CD4-positive, alpha-beta T cell (primary cell): ENCODE measurements around the gene TRERF1. TPM values are rescaled to one million over a fixed set of nuclear protein-coding genes. Genes with fewer than 3 reads are reported as not detected.
A peak's percentile ranks its signal among the peaks of the same experiment; 100 is the strongest.

Experiments used
- ATAC-seq: fragments of 200-7000 bp; cut with Tn5 transposase; one replicate; pipeline ENCODE4 v1.10.0; 2022; ENCODE audit warnings: mild to moderate bottlenecking; ENCODE audit not compliant: poor library complexity
- CTCF ChIA-PET: fragments of 350-600 bp; sonication (Branson Sonifier 250); formaldehyde crosslinking; loops from one replicate; lab custom pipeline; 2021; ENCODE audit warnings: antibody characterized with exemption, inconsistent platforms; lab: Charles Lee
- POLR2A ChIA-PET: fragments of 350-600 bp; sonication (Branson Sonifier 250); formaldehyde crosslinking; loops from one replicate; lab custom pipeline; 2021; ENCODE audit warnings: antibody characterized with exemption, inconsistent platforms; lab: Charles Lee
- DNase-seq, 14 experiments: peaks; one replicate each; pipeline ENCODE4 v3.0.0-alpha.2; 2013 to 2020; ENCODE audit warnings: mixed read lengths in 2 of 14
- H3K27ac ChIP-seq, 2 donors: one replicate each; pipeline versions ENCODE4 v1.5.1 to v1.7.0; 2013; ENCODE audit warnings: low read length in 2 of 2, low read depth in 1 of 2, mild to moderate bottlenecking in 1 of 2
- H3K27me3 ChIP-seq, 2 experiments: 1 replicate in 1 of 2; 2 replicates in 1 of 2; pipeline versions ENCODE4 v1.6.1 to v1.7.0; 2013; ENCODE audit warnings: low read length in 2 of 2, control low read depth in 1 of 2, mild to moderate bottlenecking in 1 of 2, moderate library complexity in 1 of 2; ENCODE audit not compliant: insufficient read depth in 2 of 2, control insufficient read depth in 1 of 2
- H3K36me3 ChIP-seq: one replicate; pipeline ENCODE4 v1.6.1; 2013; ENCODE audit warnings: low read length, control low read depth; ENCODE audit not compliant: insufficient read depth
- H3K4me1 ChIP-seq: one replicate; pipeline ENCODE4 v1.6.1; 2013; ENCODE audit warnings: low read length, control low read depth; ENCODE audit not compliant: insufficient read depth
- H3K4me3 ChIP-seq: one replicate; pipeline ENCODE4 v1.5.1; 2013; ENCODE audit warnings: mild to moderate bottlenecking, low read length, moderate library complexity
- H3K9me3 ChIP-seq, 2 experiments: 1 replicate in 1 of 2; 2 replicates in 1 of 2; pipeline versions ENCODE4 v1.6.1 to v1.7.0; 2013; ENCODE audit warnings: low read length in 2 of 2, mild to moderate bottlenecking in 2 of 2, control low read depth in 1 of 2, moderate library complexity in 1 of 2; ENCODE audit not compliant: control insufficient read depth in 1 of 2, insufficient read depth in 1 of 2
- H3K27ac Mint-ChIP-seq: one replicate; pipeline ENCODE4 v1.8.0; 2020; ENCODE audit warnings: mixed read lengths
- H3K27me3 Mint-ChIP-seq: one replicate; pipeline ENCODE4 v1.8.0; 2021; ENCODE audit warnings: mixed read lengths
- H3K36me3 Mint-ChIP-seq: one replicate; pipeline ENCODE4 v1.8.0; 2021; ENCODE audit warnings: low read depth, mixed read lengths
- H3K4me1 Mint-ChIP-seq: one replicate; pipeline ENCODE4 v1.8.0; 2021; ENCODE audit warnings: low read depth, mixed read lengths
- H3K4me3 Mint-ChIP-seq: one replicate; pipeline ENCODE4 v1.8.0; 2020; ENCODE audit warnings: mild to moderate bottlenecking, mixed read lengths
- H3K9me3 Mint-ChIP-seq: one replicate; pipeline ENCODE4 v1.8.0; 2020; ENCODE audit warnings: mixed read lengths
- intact Hi-C, 2 experiments: fragments of 100-400 bp; cut with DNase I in 1 of 2; cut with micrococcal nuclease in 1 of 2; formaldehyde crosslinking; loops; one replicate each; pipeline versions ENCODE4 v1.15.1 to v1.9.0; 2023 to 2025; cut with DNase I, micrococcal nuclease
- total RNA-seq, 174 experiments: library from RNA in 2 of 174; stranded (reverse) in 2 of 174; gene quantifications; one replicate each; pipeline ENCODE4 v1.2.3 and lab custom pipeline; 2021 to 2026
- TF ChIP-seq, protein P1 (sequence below): fragments of 200-600 bp; IDR thresholded peaks from one replicate; pipeline ENCODE4 v1.8.0; 2022; ENCODE audit warnings: antibody characterized with exemption, mild to moderate bottlenecking

TRERF1 gene
- total RNA-seq, 2 experiments from 2014 or later: 31.0 to 31.7 TPM

GRCh38 chr6:42406306-42407280, 45.1 kb downstream of the TRERF1 start:
- Histone ChIP-seq H3K4me1 (peaks cover 55% of the 10 kb centered on the region), H3K36me3 (peaks cover 2% of the 10 kb centered on the region), H3K27me3 (no peaks in the 10 kb centered on the region), H3K4me3 (no peak overlapping the region), H3K27ac (peak overlapping the region in 1 of 2 donors; percentile 7), H3K9me3 (no peaks in the 10 kb centered on the region)
- ATAC-seq (no peak), DNase-seq (no peak)
- H3K4me1 Mint-ChIP-seq: peaks cover 85% of the 10 kb centered on the region
- POLR2A ChIA-PET: interaction anchor here (0.8 to 1.0 kb wide), 3 partner anchors 9 to 28 kb away, joined by 3 read pairs; no protein-coding TSS in a partner anchor
- H3K9me3 Mint-ChIP-seq: no peaks in the 10 kb centered on the region
- H3K27ac Mint-ChIP-seq: peak overlapping the region; percentile 75
- H3K36me3 Mint-ChIP-seq: no peaks in the 10 kb centered on the region
- no peaks in the 10 kb centered on the region for H3K27me3 Mint-ChIP-seq
- no peak overlapping the region for H3K4me3 Mint-ChIP-seq
- CTCF ChIA-PET: interaction anchor here (0.6 to 2.1 kb wide), 4 partner anchors 8 to 141 kb away, joined by 3 to 6 read pairs (median 4); no protein-coding TSS in a partner anchor
- intact Hi-C loops: no loop called here
- TF ChIP-seq, protein P1, sequence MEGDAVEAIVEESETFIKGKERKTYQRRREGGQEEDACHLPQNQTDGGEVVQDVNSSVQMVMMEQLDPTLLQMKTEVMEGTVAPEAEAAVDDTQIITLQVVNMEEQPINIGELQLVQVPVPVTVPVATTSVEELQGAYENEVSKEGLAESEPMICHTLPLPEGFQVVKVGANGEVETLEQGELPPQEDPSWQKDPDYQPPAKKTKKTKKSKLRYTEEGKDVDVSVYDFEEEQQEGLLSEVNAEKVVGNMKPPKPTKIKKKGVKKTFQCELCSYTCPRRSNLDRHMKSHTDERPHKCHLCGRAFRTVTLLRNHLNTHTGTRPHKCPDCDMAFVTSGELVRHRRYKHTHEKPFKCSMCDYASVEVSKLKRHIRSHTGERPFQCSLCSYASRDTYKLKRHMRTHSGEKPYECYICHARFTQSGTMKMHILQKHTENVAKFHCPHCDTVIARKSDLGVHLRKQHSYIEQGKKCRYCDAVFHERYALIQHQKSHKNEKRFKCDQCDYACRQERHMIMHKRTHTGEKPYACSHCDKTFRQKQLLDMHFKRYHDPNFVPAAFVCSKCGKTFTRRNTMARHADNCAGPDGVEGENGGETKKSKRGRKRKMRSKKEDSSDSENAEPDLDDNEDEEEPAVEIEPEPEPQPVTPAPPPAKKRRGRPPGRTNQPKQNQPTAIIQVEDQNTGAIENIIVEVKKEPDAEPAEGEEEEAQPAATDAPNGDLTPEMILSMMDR: no peak

- Histone ChIP-seq H3K9me3 (no peaks in the 10 kb centered on the region), H3K36me3 (peaks cover 2% of the 10 kb centered on the region), H3K4me3 (no peak overlapping the region), H3K4me1 (peaks cover 62% of the 10 kb centered on the region), H3K27ac (peak overlapping the region in 1 of 2 donors; percentile 28), H3K27me3 (no peaks in the 10 kb centered on the region)
- Mint-ChIP-seq H3K27ac (peak overlapping the region; percentile 81), H3K36me3 (peaks cover 3% of the 10 kb centered on the region), H3K27me3 (no peaks in the 10 kb centered on the region), H3K4me3 (no peak overlapping the region), H3K9me3 (no peaks in the 10 kb centered on the region), H3K4me1 (peaks cover 80% of the 10 kb centered on the region)
- TF ChIP-seq, protein P1: no peak
- ATAC-seq (peak; percentile 25), DNase-seq (no peak)
- ChIA-PET POLR2A (interaction anchor here (1.1 to 5.4 kb wide), 3 partner anchors 9 to 15 kb away, joined by 3 to 55 read pairs (median 10); no protein-coding TSS in a partner anchor), CTCF (interaction anchor here (0.9 to 1.9 kb wide), 2 partner anchors 15 to 20 kb away, joined by 4 read pairs; no protein-coding TSS in a partner anchor)
- intact Hi-C loops: no loop called here
These were observed 46.7 kb downstream of the TRERF1 start for GRCh38 chr6:42405021-42405420.

DNA sequence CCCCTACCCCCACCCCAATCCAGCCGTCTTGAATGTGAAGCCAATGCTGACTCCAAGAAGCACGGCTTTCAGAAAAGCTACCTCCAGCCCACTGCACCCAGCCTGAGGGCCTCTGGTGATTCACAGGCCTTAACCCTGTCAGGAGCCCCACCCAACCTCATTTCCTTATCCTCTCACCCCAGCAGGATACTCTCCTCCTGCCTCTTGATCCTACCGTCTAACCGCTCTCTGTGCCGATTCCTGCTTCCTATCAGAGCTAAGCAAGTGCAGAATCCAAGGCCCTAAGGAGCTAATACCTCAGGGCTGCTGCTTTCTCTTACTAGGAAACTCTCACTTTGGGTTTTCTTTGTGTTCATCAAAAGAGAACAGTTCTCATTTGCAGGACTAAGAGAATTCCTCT, 47.2 kb downstream of the TRERF1 start:
- TF ChIP-seq, protein P1: no peak
- Mint-ChIP-seq H3K4me1 (peaks cover 76% of the 10 kb centered on the region), H3K36me3 (peaks cover 4% of the 10 kb centered on the region), H3K4me3 (peak overlapping the region; percentile 71), H3K27me3 (no peaks in the 10 kb centered on the region), H3K9me3 (no peaks in the 10 kb centered on the region), H3K27ac (peak overlapping the region; percentile 81)
- POLR2A ChIA-PET: interaction anchor here (1.1 to 5.4 kb wide), 4 partner anchors 9 to 48 kb away, joined by 3 to 55 read pairs (median 8); partner anchors contain the start of gene TRERF1
- no peaks in the 10 kb centered on the region for H3K27me3 ChIP-seq
- DNase-seq (peak in 12 of 14 experiments; percentile 15 to 66 (median 42)), ATAC-seq (peak; percentile 78)
- CTCF ChIA-PET: interaction anchor here (0.9 to 1.9 kb wide), 2 partner anchors 15 to 20 kb away, joined by 4 read pairs; no protein-coding TSS in a partner anchor
- H3K4me1 ChIP-seq: peaks cover 65% of the 10 kb centered on the region
- peak overlapping the region in 1 of 2 donors; percentile 28 for H3K27ac ChIP-seq
- no peaks in the 10 kb centered on the region for H3K9me3 ChIP-seq
- intact Hi-C loops: no loop called here
- peaks cover 2% of the 10 kb centered on the region for H3K36me3 ChIP-seq
- H3K4me3 ChIP-seq: no peak overlapping the region
